ENCODE measurements around the gene DLG3. TPM values are rescaled to one million over a fixed set of nuclear protein-coding genes. Genes with fewer than 3 reads are reported as not detected.
A peak's percentile ranks its signal among the peaks of the same experiment; 100 is the strongest.

DLG3 gene
- total and polyA plus RNA-seq, 2 of the 8 experiments (the other 6 are each of a cell fraction or from before 2014, with no cell fraction given): 29.2 to 63.8 TPM

- H3K4me3 ChIP-seq (ENCODE audit: extremely low read depth in 1 of 4, insufficient read depth in 2 of 4, low read depth in 3 of 4, low read length in 4 of 4): no peak overlapping the region
- no peak overlapping the region for H3K27ac ChIP-seq (ENCODE audit: low read depth, low read length)
- H3K4ac ChIP-seq (replicated peaks; ENCODE audit: insufficient read length, low read depth, low read length): no peak overlapping the region
- TF ChIP-seq, protein P1, sequence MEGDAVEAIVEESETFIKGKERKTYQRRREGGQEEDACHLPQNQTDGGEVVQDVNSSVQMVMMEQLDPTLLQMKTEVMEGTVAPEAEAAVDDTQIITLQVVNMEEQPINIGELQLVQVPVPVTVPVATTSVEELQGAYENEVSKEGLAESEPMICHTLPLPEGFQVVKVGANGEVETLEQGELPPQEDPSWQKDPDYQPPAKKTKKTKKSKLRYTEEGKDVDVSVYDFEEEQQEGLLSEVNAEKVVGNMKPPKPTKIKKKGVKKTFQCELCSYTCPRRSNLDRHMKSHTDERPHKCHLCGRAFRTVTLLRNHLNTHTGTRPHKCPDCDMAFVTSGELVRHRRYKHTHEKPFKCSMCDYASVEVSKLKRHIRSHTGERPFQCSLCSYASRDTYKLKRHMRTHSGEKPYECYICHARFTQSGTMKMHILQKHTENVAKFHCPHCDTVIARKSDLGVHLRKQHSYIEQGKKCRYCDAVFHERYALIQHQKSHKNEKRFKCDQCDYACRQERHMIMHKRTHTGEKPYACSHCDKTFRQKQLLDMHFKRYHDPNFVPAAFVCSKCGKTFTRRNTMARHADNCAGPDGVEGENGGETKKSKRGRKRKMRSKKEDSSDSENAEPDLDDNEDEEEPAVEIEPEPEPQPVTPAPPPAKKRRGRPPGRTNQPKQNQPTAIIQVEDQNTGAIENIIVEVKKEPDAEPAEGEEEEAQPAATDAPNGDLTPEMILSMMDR (IDR thresholded peaks at IDR 0.05; ENCODE audit: control extremely low read depth in 1 of 3, insufficient read depth in 1 of 3, low read depth in 1 of 3, low read length in 3 of 3): no peak
- TF ChIP-seq SUZ12 (IDR thresholded peaks at IDR 0.05; ENCODE audit: low read length): no peak
- no peak for TF ChIP-seq PHF8 (conservative IDR thresholded peaks at IDR 0.05; ENCODE audit: low read depth, low read length)
- TF ChIP-seq SAP30 (IDR thresholded peaks at IDR 0.05; ENCODE audit: insufficient read depth, insufficient replicate concordance, low read length): no peak
- TF ChIP-seq FOSL1 (IDR thresholded peaks at IDR 0.05; ENCODE audit: insufficient read depth, low read depth, low read length): no peak
- TF ChIP-seq, protein P2, sequence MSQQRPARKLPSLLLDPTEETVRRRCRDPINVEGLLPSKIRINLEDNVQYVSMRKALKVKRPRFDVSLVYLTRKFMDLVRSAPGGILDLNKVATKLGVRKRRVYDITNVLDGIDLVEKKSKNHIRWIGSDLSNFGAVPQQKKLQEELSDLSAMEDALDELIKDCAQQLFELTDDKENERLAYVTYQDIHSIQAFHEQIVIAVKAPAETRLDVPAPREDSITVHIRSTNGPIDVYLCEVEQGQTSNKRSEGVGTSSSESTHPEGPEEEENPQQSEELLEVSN (IDR thresholded peaks at IDR 0.05): no peak
- no peak for TF ChIP-seq GABPA (IDR thresholded peaks at IDR 0.05; ENCODE audit: borderline replicate concordance, insufficient read depth, low read length)
- no peak for TF ChIP-seq CTBP2 (IDR thresholded peaks at IDR 0.05; ENCODE audit: borderline replicate concordance, insufficient read depth, insufficient read length, low read length)
- TF ChIP-seq NANOG (IDR thresholded peaks at IDR 0.05; ENCODE audit: insufficient read depth, low read depth, low read length, poor library complexity, severe bottlenecking): no peak
These were observed 40.8 kb downstream of the DLG3 start for GRCh38 chrX:70485466-70485865.

More at GRCh38 chrX:70485466-70485865, 40.8 kb downstream of the DLG3 start:
- Histone ChIP-seq H3K9me3 (ENCODE audit: insufficient read depth in 2 of 2, low read depth in 1 of 2, low read length in 1 of 2) (no peaks in the 10 kb centered on the region), H2BK20ac (ENCODE audit: low read length) (no peak overlapping the region), H3K23me2 (ENCODE audit: low read depth, low read length) (no peaks in the 10 kb centered on the region), H2AK5ac (ENCODE audit: low read depth, low read length) (no peak overlapping the region), H3K9ac (replicated peaks in 1 of 4; ENCODE audit: extremely low read depth in 1 of 4, low read depth in 3 of 4, low read length in 3 of 4) (no peak overlapping the region), H2AFZ (ENCODE audit: low read length) (no peak overlapping the region), H3K79me2 (ENCODE audit: control insufficient read depth in 1 of 2, insufficient read depth in 2 of 2, low read length in 2 of 2) (peaks cover 0 to 65% of the 10 kb centered on the region in 2 experiments; a peak in 2 of 4 replicates), H3K4me2 (ENCODE audit: insufficient read depth in 1 of 2, low read depth in 2 of 2, low read length in 2 of 2) (peak overlapping the region in 1 of 2 experiments; percentile 31; a peak in 2 of 4 replicates), H2BK15ac (ENCODE audit: low read length) (no peak overlapping the region), H2BK120ac (replicated peaks; ENCODE audit: low read depth, low read length) (no peak overlapping the region), H3K18ac (ENCODE audit: extremely low read depth, low read length) (no peak overlapping the region), H3K36me3 (ENCODE audit: control insufficient read depth in 2 of 4, insufficient read depth in 4 of 4, low read length in 3 of 4) (peaks cover 0 to 38% (median 12%) of the 10 kb centered on the region in 4 experiments; a peak in 5 of 8 replicates), H4K91ac (replicated peaks; ENCODE audit: insufficient read length, low read length) (no peak overlapping the region), H3K4me1 (replicated peaks in 1 of 4; ENCODE audit: control insufficient read depth in 3 of 4, insufficient read depth in 4 of 4, low read length in 3 of 4) (peaks cover 1 to 14% (median 11%) of the 10 kb centered on the region in 4 experiments; a peak in 5 of 7 replicates), H3K23ac (ENCODE audit: insufficient read length) (no peak overlapping the region), H3K14ac (ENCODE audit: insufficient read length) (no peak overlapping the region), H3K79me1 (ENCODE audit: low read depth, low read length) (peaks cover 4% of the 10 kb centered on the region; the same call in 1 of the 2 replicates), H2BK5ac (ENCODE audit: low read depth, low read length) (no peak overlapping the region), H3K56ac (replicated peaks; ENCODE audit: insufficient read length, low read depth, low read length) (no peak overlapping the region), H2BK12ac (ENCODE audit: low read depth, low read length) (no peak overlapping the region), H3K27me3 (replicated peaks in 1 of 4; ENCODE audit: control insufficient read depth in 3 of 4, extremely low read depth in 1 of 4, insufficient read depth in 3 of 4, low read length in 3 of 4) (no peaks in the 10 kb centered on the region), H4K8ac (ENCODE audit: extremely low read depth, insufficient read depth, low read length) (no peak overlapping the region), H4K5ac (ENCODE audit: insufficient read length, low read depth, low read length) (no peak overlapping the region), H4K20me1 (replicated peaks in 1 of 2; ENCODE audit: control insufficient read depth in 1 of 2, insufficient read depth in 2 of 2, low read length in 2 of 2) (peaks cover 0 to 16% of the 10 kb centered on the region in 2 experiments)
- no peak for FAIRE-seq
- ChIA-PET POLR2A (ENCODE audit: partially characterized antibody) (interaction anchor here (1.2 to 1.4 kb wide), 2 partner anchors 10 to 41 kb away, joined by 3 to 5 read pairs; partner anchors contain the start of gene DLG3), CTCF (ENCODE audit: partially characterized antibody) (interaction anchor here (1.0 kb wide), 1 partner anchor 9 kb away, joined by 4 read pairs; no protein-coding TSS in a partner anchor)
- WGBS, 2 experiments (ENCODE audit: extremely low coverage in 1 of 2, insufficient coverage in 1 of 2, insufficient read length in 1 of 2, insufficient replicate concordance in 2 of 2, low coverage in 1 of 2, low lambda C conversion rate in 2 of 2, missing lambda C conversion rate in 1 of 2): 74% methylated on average over 7 of the region's 7 CpGs; no CpG with 5 or more reads in 1 of the 2 experiments
- DNase-seq (ENCODE audit: low read depth in 1 of 2, low spot score in 2 of 2): no peak
